HG02973 (cell line): ENCODE data around the gene KCNG2.

Source experiments
- ATAC-seq: cut with Tn5 transposase; IDR thresholded peaks from one replicate; pipeline ENCODE4 v1.9.1; 2021; ENCODE audit warnings: moderate library complexity; ENCODE audit not compliant: unreplicated experiment

KCNG2 gene

DNA sequence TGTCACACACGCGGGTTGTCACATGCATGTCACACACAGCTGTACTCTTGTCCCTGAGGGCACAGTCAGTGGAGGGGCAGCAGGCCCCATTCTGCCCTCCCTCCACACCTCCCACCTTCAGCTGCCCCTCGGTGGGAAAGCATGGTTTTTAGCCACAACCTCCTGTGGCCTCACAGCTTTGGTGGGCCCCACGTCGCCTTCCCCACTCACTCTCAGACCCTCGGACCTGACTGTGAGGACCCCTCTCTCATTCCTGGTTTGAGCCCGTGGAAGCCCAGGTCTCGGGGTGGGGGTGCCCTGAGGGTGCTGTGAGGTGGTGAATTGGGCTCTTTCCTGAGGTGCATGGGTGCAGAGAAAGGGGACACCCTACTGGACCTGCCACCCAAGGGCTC lies 19.9 kb downstream of the KCNG2 start:
- no peak for ATAC-seq

DNA sequence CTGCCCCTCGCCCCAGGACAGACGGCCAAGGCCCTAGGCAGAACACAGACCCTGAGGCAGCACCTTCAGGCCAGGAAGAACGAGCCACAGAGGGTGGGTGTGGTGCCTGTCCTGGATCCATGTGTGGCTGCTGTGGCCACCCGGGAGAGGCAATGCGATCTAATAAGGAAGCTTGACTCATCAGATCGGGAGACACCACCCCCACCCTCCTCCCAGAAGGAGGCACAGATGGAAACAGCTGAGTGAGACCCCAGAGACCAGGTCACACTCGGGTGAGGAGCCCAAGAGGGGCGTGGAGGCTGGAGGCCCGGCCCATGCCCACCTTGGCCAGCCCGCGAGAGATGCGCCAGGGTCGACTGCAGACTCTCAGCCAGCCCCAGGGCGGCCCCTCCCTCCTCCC lies 20.3 kb downstream of the KCNG2 start:
- no peak for ATAC-seq

DNA sequence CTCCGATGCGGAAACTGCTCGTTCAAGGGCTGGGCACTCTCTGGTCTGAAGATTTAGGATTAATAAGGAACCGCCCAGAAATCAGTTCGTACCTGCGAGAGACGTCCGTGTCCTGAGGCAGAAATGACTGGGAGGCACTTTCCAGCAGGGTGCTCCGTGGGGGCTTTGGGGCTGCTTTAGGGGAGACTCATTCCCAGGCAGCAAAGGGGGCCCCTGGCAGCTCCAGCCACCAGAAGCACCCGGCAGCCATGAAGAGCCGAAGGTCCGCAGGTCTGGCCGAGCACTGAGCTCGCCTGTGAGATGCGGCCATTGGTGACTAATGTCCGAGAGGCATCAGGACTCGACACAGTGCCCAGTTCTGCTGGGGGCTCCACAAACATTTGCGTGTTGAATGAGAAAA lies 20.9 kb downstream of the KCNG2 start:
- ATAC-seq: no peak

DNA sequence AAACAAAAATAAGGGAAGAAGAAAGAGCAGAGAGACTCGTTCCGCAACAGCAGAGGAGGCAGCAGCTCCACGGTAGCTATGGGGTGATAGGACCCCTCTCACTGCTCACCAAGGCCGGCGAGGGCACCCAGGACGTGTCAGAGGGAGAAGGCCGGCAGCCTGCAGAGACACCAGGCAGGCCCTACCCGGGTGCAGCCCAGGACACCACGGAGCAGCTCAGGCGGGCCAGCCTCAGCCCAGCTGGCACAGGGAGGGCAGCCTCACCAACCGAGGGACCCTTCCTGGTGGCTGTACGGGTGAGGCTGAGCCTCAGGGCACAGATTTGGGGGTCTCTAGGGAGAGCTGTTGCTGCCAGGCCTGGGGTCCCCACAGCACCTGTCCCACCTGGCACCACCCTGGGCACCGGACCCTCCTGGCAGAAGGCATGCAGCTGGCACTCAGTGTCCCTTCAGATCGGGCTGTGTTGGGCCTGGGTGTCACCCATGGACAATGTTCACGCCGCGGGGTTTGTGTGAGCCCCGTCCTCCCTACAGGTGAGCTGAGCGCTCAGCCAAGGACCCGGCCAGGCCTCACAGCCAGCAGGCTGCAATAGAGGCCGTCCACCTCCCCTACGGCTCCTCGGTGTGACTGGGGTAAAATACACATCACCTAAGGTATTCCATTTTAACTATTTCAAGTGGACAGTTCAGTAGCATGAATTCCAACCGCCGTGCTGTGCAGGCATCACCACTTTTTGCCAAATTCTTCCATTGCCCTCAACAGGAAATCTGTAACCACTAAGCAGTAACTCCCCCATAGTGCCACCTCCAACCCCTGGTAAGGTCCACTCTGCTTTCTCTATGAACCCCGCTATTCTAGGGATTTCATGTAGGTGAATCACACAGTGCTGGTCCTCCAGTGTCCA lies 21.6 kb downstream of the KCNG2 start:
- no peak for ATAC-seq

DNA sequence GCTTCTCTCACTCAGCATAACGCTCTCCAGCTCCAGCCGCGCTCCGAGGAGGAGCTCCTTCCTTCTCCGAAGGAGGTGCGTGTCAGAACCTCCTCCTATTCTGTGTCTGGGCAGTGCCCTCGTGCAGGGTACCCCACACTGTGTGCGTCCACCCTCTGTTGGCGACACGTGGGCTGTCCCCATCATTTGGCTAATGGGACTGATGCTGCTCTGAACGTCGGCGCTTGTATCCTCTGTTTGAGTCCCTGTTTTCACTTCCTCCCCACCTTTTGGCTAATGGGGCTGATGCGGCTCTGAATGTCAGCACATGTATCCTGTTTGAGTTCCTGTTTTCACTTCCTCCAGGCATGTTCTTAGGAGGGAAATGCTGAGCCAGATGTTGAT lies 22.2 kb downstream of the KCNG2 start:
- ATAC-seq: peak; percentile 93

DNA sequence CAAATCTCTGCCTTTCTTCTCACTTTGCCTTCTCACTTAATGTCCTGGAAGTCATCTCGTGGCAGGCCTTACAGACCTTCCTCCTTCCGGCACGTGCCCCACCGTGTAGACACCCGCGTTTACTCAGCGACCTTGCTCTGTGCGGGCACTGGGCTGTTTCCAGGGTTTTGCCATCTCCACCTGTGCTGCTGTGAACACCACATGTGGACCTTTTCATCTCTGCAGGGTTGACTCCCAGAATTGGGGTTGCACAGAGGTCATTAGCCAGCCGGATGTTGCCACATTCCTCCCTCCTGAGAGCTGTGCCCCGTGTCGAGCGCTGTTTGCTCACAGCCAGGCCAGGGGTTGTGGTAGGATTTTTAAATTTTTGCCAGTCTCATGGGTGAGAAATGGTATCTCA lies 25.4 kb downstream of the KCNG2 start:
- ATAC-seq: no peak

DNA sequence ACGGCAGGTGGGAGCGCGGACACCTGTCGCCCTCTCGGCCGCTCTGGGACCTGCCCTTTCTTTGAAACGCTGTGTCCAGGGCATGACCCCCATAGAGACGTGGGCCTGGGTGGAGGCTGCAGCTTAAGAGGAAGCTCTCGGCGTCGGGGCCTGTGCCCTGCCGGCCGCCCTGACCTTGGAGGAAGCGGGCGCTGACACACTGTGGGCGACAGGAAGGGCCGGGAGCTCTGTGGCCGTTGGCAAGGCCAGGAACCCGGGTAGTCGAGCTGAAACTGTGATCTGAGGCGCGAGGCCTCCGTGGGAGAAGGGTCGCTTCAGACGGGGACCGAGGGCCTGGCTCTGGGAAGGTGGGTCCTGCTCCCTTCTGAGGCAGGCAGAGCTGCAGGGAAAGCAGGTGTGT lies 28.2 kb downstream of the KCNG2 start:
- ATAC-seq: no peak

DNA sequence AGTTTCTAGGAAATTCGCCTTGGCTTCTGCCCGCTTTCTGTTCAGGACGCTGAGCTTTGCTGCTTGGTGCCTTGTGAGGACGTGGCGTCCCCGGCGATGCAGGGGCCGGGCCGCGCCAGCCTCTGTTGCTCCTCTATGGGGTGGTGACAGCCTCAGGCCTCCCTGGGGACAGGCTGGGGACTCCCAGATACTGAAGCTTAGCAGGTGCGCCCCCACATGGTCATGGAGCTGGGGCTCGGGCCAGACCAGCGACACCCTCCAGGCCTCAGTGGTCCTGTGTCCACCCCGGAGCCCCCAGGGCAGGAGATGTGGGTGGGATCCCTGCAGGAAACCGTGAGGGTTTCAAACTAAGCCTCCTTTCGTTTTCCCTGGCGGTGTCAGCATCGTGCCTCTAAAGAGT lies 29.2 kb downstream of the KCNG2 start:
- no peak for ATAC-seq

DNA sequence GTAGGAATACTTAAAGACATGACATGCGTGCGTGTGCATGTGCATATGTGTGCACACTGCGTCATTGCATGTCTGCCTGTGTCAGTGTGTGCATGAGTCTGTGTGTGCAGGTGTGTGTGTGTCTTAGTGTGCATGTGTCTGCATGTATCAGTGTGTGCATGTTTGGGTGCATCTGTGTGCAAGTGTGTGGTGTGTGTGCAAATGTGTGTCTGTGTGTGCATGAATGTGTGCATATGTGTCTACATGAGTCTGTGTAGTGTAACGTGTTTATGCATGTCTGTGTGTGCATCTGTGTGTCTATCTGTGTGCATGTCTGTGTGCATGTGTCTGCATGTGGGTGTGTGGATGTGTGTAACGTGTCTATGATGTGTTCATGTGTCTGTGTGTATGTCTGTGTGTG lies 30.5 kb downstream of the KCNG2 start:
- no peak for ATAC-seq

DNA sequence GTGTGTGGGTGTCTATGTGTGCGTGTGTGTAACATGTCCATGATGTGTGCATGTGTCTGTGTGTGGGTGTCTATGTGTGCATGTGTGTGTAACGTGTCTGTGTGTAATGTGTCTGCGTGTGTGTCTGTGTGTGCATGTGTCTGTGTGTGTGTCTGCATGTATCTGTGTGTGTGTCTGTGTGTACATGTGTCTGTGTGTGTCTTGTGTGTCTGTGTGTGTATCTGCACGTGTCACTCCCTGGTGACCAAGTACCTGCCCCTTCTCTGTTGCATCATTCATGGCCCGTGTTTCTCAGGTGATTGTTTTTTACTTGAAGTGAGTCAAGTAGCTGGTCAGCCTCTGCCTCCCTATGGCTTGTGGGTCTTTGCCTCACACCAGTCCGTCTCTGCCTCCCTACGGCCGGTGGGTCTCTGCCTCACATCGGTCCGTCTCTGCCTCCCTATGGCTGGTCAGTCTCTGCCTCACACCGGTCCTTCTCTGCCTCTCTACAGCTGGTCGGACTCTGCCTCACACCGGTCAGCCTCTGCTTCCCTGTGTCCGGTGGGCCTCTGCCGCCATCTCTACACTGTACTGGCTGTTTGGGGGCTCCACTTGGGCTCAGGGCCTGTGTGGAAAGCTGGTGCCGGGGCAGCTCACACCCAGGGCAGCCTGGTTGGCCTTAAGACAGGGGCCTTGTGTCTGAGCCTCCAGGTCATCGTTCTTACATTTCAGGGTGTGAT lies 31.6 kb downstream of the KCNG2 start:
- no peak for ATAC-seq

DNA sequence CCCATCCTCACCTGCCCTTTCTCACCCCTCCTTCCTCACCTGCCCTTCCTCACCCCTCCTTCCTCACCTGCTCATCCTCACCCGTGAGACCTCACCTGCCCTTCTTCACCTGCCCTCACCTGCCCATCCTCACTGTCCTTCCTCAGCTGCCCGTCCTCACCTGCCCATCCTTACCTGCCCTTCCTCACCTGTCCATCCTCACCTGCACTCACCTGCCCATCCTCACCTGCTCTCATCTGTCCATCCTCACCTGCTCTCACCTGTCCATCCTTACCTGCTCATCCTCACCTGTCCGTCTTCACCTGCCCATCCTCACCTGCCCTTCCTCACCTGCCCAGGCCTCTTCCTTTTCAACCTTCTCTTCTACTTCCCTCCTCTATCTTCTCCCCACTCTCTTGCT lies 34.4 kb downstream of the KCNG2 start:
- no peak for ATAC-seq

DNA sequence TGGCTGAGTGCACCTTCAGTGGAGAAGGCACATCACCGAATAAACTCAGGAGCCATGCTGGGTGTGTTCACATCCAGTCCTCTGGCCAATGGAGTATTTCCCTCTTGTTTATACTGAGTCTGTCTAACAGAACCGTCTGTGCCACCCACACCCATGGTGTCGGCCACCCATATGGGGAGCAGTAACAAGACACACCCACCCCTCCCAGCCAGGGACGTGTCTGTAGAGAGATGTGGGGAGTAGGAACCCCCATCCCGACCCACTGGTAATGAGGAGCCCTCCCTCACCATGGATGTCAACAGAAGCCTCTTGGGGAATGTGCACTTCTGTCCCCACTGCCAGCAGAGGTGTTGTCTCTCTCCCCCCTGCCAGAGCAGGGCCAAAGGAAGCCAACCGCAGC lies 37.1 kb downstream of the KCNG2 start:
- ATAC-seq: no peak

DNA sequence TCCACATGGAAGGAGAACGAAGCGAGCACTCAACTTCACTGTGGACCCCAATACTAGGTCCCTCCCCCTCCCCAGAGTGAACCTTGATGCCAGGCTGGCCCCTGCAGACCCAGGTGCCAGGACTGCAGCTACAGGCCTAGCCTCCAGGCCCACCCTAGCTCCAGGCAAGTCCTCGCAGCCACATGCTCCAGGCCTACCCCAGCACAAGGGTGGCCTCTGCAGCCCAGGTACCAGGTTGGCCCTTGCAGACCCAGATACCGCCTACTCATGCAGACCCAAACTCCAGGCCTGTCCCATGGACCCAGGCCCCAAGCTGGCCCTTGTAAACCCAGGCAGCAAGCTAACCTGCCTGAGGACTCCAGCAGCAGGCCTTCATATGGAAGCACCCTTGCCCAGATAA lies 44.2 kb downstream of the KCNG2 start:
- ATAC-seq: no peak

DNA sequence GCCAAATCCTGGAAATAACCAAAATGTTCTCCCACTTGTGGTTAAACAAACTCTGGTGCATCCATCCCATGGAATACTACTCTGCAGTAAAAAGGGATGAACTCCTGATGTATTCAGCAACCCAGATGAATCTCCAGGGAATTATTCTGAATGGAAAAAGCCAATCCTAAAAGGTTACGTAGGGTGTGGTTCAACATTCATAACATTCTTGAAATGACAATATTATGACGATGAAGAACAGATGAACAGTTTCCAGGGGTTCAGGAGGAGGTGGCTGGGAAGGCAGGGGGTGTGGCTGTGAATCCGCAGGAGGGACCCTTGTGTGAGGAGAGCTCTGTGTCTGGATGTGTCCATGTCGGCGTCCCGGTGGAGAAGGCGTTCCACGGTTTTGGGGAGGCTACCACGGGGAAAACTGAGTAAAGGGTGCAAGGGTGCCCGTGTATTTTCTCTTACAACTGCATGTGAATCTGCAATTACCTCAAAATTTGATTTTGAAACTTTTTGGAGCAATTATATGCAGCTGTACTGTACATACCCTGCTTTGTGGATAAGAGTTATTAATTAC lies 47.3 kb downstream of the KCNG2 start:
- no peak for ATAC-seq

DNA sequence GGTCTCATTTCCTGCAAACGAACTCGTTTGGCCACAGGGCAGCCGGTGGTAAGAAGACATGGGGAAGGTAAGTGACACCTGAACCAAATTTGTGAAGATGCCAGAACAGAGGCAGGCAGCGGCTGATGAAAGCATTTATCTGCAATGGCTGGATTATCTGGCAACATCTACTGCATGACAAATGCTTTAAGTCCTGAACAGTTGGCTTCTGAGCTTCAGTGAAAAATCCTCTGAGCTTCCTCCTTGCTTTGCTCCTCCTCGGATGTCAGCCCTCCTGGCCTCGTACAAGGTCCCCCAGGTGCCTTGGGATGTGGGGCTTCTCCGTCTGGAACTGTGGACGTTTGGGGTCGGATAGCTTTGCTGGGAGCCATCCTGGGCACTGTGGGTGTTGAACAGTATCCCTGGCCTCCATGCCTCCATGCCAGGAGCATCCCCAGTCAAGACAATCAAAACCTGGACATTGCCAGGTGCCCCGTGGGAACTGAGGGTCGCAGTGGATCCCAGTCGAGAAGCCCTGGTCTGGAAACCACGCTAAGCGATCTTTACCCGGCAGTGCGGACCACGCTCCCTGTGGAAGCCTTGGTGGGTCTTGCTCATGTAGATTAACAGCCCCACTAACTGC lies 49.3 kb downstream of the KCNG2 start:
- ATAC-seq: no peak

DNA sequence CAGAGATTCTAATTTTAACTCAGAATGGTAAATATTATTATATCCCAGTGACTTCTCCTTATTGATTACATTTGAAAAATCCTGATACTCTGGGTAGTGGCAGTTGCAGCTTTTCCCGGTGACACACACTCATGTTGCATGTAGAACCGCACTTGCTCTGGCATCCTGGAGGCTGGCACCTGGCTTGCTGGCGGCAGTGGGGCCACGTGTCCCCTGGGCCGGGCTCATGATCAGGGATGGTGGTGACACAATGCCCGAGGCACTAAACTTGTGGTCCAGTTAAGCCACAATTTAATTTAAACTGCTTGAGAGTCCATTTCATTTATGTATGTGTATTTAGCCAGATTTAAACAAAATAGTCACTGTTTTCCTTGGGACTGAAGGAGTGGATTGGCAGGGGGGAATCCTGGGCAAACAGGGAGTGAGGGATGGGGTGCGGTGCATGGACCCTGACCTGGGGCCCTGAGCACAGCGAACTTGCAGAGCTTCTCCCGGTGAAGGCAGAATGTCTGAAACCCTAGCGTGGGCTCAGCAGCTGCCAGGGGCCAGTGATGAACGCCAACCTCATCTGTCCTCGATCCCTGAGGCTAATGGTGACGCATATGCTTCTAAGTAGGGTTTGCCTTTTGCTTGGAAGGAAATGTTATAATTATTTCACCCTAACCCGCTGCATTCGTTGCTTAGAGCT lies 50.0 kb downstream of the KCNG2 start:
- no peak for ATAC-seq

DNA sequence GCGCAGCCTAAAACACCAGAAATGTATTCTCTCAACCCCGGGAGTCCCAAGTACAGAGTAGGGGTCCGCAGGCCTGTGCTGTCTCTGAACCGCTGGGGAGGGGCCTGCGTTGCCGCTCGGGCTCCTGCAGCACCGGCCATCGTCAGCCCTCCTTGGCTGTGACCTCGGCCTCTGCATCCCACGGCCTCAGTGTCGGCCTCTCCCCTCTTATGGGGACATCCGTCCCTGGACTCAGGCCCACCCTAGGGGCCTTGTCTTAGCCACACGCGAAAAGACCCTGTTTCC lies 50.5 kb downstream of the KCNG2 start:
- no peak for ATAC-seq

DNA sequence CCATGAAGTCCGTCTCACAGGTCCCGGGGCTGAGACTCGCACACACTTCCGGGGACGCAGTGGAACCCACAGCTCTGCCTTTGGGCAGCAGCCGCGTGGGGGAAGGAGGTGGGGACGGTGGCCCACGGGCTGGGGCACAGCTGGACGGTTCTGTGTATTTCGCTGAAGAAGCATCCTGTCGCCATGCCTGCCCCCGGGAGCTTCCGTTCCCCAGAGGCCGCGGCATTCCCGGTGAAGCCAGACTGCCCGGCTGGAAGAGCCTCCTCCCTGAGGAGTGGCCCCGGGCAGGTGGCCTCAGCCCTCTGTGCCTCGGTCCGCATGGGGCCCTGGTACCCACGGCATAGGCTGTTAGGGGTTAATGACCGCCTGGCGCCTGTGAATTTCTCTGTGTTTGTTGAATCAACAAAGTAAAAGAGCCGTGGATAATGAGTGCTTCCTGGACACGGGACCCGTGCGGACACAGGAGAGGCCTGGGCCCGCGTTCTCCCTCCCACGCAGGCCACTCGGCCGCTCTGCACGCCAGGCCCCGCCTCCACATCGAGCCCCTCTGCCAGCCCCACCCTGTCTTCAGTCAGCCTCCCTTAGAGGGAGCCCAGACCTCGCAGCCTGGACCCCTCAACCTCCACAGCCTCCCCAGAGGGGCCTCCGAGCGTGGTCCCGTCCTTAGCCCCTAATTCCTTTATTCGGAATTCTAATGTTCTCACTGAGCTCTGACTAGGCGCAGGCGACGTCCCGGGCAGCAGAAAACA lies 51.0 kb downstream of the KCNG2 start:
- no peak for ATAC-seq

DNA sequence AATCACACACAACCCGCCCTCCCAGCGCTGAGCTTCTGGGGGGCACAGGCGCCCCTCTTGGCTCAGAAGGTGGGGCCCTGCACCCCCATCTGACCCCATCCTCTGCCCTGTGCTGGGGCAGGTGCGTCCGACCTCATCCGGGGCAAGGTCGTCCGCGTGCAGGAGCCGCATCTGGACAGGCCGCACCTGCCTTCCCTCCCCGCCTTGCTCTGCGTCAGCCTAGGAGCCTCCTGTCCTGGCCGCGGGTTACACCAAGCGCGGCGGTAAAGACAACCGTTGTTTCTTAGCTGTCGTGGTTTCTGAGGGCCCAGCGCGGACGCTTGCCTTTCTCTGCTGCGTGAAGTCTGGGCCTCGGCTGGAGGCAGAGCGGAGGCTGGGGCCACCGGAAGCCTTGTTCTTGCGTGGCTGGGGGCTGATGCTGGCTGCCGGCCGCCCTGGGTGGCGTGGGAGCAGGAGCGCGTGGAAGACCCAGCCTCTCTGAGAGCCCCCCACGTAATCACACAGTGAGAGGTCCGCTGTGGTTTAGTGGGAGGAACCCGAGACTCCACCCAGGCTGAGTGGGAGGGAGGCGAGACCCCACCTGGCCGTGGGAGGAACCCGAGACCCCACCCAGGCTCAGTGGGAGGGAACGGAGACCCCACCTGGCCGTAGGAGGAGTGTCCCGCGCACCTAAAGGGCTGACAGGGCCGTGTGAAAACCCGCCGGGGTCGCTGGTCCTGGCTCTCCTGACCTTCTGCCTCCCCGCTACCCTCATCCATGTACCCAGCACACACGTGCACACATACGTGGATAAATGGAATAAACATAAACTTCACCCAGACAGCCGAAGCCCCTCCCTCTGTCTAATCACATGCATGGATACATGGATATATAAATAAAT lies 51.8 kb downstream of the KCNG2 start:
- no peak for ATAC-seq

DNA sequence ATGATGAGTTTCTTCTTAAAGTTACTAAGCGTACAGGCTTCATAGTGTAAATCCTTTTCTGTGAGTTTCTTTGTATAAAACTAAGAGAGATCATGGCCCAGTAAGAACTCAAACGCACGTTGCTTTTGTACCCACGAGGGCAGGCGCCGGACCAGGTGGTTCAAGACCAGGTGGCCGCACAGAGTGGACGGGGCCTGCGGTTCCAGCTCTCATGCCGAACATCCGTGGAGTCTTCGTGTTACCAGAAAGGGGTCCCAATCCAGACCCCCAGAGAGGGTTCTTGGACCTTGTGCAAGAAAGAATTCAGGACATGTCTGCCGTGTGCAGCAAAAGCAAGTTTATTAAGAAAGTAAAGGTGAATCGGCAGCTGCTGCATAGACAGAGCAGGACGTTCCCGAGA lies 53.0 kb downstream of the KCNG2 start:
- no peak for ATAC-seq
